Ishikawa (cell line): ENCODE results near the gene PCDHB14.

ENCODE experiments used
- EGR1 ChIP-seq: IDR thresholded peaks from 2 replicates; pipeline ENCODE4 v1.6.1; 2012
- EP300 ChIP-seq: IDR thresholded peaks from 2 replicates; pipeline ENCODE4 v1.6.1; 2012; ENCODE audit warnings: borderline replicate concordance
- MAX ChIP-seq: IDR thresholded peaks from 2 replicates; pipeline ENCODE4 v1.6.1; 2012
- NFIC ChIP-seq: IDR thresholded peaks from 2 replicates; pipeline ENCODE4 v1.6.1; 2012

GRCh38 chr5:141236516-141237313, 13.6 kb downstream of the PCDHB14 start:
- TF ChIP-seq EP300 (no peak), NFIC (no peak), MAX (no peak), EGR1 (no peak)
